Ecto neural progenitor cell (in vitro differentiated cells): Measurements from ENCODE around the gene ANKH.
"Not testable (repeated sequence)": the region's sequence is repeated elsewhere in the genome, so short reads cannot be mapped to it uniquely, and the experiment has no call there.

Experiments used
- DNase-seq: peaks from one replicate; pipeline ENCODE4 v3.0.0-alpha.2; 2018; ENCODE audit warnings: low spot score

ANKH gene

GRCh38 chr5:14871214-14872069, at the start of gene ANKH:
Gene ANKH, minus strand, starts transcription at chr5:14871778. Its CDS starts 331 bp downstream, at chr5:14871447.
- peak; percentile 84 for DNase-seq

DNA sequence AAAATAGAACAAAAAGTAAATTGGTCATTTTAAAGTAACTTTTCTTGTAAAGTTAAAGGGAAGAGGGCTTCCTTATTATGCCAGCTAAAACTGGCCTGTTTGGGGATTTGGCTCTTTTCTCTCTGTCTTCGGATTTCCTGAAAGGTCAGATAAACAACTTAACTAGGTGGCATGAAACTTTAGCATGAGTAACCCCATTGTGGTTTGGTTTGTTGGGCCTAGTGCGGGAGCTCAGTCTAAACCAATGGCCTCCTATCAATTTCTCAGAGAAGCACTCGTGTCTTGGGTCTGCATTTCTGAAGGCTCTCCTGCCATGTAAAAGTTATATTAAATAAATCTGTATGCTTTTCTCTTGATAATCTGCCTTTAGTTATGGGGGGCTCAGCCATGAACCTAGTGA, 48.5 kb upstream of the ANKH start:
- DNase-seq: no peak

DNA sequence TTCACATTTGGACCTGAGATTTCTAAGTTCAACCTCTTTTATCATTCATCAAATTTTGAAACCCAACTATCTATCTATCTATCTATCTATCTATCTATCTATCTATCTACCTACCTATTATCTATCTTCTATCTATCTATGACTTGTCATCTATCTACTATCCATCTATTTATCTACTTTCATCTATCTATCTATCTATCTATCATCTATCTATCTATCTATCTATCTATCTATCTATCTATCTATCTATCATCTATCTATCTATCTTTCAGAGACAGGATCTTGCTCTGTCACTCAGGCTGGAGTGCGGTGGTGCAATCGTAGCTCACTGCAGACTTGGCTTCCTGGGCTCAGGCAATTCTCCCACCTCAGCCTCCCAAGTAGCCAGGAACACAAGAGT, 47.5 kb upstream of the ANKH start:
- not testable (repeated sequence) for DNase-seq

GRCh38 chr5:14917719-14918118, 46.1 kb upstream of the ANKH start:
- DNase-seq: no peak

GRCh38 chr5:14915291-14915952, 43.8 kb upstream of the ANKH start:
- DNase-seq: no peak

DNA sequence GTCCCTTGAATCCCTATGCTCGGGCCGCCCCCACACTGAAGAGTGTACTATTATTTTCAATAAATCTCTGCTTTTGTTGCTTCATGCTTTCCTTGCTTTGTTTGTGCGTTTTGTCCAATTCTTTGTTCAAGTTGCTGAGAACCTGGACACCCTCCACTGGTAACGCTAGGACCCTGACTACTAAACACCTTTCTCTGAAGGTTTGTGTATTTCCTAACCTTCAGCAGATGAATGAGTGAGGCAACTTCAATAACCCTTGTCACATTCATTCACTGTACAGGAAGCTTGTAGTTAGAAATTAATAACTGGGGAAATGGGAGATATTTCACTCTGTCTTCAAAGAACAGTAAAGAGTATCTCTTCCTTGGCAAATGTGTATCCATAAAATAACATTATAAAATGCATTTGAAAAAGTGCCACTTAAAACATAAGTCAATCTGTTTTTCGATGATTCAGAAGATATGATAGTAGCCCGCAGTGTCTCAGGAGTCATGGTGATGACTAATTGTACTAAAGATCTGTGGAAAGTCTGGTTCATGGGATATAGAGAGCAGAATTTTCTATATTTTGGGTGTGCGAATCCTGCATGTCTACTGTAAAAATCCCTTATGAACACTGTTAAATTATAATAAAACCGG, 43.2 kb upstream of the ANKH start:
- DNase-seq: no peak

DNA sequence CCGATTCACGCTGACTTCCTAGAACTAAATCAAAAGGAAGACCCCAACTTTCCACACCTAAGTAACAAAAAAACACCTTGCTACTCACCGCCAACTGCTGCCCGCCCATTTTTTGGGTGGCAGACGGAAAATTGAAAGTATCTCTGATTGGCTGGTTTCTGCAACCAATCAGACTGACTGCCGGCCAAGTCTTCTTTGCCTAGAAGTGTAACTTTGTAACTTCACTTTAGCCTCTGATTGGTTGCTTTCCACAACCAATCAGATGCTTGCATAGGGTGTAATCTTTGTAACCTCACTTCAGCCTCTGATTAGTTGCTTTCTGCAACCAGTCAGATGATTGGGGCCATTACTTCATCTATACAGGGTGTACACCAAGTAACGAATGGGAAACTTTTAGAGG, 42.6 kb upstream of the ANKH start:
- DNase-seq: no peak

- DNase-seq: no peak
Observed at GRCh38 chr5:14913096-14913495, 41.5 kb upstream of the ANKH start.

DNA sequence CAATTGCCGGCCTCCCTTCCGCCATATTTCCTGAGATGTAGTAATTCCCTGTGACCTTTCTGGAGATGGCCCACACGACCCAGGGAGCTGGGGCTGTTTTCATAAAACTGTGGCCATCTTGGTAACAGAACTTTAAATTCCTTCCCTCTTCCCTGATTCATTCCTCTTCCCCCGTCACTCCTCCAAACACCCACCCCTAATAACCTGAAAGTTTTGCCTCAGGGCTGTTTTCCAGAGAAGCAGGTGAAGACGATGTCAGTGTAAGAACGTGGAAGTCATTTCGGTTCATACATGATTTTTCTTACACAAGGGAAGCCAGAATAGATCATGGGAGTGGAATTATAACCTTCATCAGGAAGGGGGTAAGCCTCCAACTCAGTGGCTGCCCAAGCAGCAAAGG, 40.6 kb upstream of the ANKH start:
- no peak for DNase-seq

DNA sequence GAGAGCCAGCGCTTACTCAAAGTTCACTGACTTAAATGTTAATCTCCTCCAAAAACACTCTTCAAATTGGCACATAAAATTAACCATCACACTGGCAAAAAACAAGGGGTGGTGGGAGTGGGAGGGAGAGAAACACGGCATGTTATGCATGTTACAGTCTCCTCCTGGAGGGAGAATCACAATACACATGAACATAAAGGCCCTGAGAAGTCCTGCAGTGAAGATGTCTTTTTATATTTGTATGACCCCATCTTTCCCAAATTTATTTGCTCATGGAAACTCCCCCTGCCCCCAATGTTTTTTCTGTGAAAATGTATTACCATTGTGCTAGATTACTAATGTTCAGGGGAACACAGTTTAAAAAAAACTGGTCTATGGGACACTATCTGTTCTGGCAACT, 37.8 kb upstream of the ANKH start:
- DNase-seq: no peak

DNA sequence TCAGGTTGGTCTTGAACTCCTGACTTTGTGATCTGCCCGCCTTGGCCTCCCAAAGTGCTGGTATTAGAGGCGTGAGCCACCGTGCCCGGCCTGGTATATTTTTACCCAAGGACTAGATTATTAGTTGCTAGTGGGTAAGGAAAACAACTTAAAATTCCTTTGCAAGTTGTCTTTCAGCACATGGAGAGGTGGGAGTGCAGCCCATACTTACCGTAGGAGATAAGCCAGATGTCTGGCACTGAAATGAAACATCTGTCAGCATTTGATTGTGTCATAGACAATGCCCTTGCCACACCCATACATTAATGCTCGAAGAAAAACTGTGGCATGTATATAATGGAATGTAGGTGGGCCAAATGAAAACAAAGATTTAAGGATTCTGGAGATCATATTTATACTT, 36.6 kb upstream of the ANKH start:
- no peak for DNase-seq

DNA sequence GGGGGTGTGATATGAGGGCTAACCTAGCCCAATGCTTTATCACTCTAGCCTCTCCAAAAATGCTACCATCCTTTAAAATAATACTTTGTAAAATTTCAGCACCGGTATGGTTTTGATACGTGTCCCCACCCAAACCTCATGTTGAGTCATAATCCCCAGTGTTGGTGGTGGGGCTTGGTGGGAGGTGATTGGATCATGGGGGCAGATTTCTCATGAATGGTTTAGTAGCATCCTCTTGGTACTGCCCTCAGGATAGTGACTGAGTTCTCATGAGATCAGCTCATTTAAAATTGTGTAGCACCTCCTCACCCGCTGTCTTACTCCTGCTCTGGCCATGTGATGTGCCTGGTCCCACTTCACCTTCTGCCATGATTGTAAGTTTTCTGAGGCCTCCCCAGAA, 35.0 kb upstream of the ANKH start:
- DNase-seq: no peak

GRCh38 chr5:14902826-14903560, 31.4 kb upstream of the ANKH start:
- no peak for DNase-seq

DNA sequence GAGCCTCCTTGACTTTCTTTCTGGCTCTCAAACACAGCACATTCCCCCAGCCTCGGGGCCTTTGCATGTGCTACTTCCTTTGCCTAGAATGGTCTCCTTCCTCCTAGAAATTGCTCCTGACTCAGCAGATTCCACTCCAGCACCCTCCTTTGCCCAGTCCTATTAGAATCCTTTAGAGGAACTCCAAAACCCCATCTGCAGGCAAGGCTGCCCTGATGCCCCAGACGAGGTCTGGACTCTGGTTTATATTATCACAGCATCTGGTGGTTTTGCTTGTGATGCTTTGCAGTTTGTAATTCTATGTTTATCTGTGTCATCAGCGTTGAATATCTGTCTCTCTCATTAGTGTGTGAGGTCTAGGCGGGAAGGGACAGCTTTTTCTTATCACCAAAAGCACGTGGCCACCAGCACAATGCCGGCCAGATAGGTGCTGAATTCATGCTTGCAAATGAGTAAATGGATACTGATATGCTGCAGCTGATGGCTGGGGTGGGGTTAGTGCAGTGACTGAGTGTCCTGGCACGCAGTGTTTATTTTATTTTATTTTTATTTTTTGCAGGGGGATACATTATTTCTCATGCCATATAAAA, 30.0 kb upstream of the ANKH start:
- no peak for DNase-seq

GRCh38 chr5:14900693-14901461, 29.3 kb upstream of the ANKH start:
- DNase-seq: no peak

DNA sequence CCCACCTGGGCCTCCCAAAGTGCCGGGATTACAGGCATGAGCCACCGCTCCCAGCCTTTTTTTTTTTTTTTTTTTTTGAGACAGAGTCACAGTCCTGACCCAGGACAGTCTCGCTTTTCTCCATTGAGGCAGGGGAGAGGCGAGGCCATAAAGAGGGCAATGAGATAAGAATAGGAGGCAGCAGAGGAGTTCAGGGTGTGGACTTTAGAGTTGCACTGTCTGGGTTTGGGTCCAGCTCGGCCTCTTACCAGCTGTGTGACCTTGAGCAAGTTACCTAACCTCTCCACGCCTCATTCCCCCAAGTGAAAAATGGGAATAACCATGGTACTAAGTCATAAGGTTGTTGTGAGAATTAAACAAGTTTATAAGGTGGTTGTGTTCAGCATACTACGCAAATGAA, 24.6 kb upstream of the ANKH start:
- DNase-seq: no peak

DNA sequence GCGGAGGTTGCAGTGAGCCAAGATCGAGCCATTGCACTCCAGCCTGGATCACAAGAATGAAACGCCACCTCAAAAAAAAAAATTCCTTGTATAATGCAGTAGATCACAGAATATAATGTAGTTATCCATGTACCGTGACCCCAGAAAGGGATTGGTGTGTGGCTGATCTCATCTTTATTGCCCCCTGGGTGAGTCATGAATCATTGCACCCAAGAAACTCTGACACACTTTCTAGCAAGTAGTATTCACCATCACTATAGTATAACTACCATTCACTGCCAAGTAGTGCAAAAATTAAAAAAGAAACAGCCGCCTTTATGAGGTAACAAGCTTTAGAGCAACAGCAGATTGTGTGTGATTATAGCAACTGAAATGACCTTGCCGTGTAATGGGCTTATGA, 23.7 kb upstream of the ANKH start:
- DNase-seq: no peak

GRCh38 chr5:14894748-14895147, 23.2 kb upstream of the ANKH start:
- no peak for DNase-seq

DNA sequence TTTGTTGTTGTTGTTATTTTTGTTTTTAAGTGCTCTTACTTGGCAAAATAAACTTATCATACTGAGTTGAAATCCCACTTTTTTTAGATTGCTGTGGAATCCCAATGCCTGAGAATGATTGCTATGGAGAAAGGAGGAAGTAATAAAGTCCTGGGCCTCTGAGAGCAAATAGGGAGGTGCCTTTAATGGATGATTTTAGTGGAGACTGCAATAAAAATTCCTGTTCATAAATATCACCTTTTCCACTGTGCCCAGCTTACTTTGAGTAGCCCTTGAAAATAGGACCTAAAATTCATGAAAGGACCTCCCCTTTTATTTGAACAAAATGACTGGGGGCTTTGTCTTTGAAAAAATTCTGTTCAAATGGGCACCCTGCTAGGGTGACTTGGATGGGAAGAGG, 21.8 kb upstream of the ANKH start:
- DNase-seq: no peak

- DNase-seq: no peak
Observed at GRCh38 chr5:14890846-14891245, 19.3 kb upstream of the ANKH start.

DNA sequence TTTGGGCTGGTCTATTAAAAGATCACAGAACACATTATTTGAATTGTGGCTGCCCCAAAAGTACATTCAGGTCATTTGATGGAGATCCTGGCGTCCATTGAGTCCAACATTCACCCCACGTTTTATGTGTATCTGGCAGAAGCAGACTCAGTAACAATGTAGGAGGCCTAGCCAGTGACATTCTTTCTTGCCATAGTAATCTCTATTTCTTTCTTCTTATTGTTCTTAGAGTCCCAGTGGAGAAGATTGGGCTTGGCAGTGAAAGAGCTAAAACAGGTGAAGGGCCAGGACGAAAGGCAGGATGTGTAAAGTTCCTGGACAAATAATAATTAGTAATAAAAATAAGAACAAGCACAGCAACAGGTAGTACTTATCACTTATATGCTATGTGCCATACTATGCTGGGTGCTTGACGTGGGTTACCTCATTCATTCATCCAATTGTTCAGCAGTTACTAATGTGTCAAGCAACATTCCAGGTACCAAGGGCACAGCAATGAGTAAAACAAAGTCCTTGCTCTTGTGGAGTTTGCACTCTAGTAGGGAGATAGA, 12.6 kb upstream of the ANKH start:
- DNase-seq: no peak
